Panc1 (cell line): ENCODE results near the gene DDX55.

ENCODE experiments used
- CTCF ChIP-seq: fragments of 450-650 bp; IDR thresholded peaks from 2 replicates; pipeline ENCODE4 v1.5.1; 2017; ENCODE audit warnings: mild to moderate bottlenecking
- POLR2AphosphoS5 ChIP-seq: IDR thresholded peaks from 2 replicates; pipeline ENCODE4 v1.6.1; 2012; ENCODE audit warnings: mild to moderate bottlenecking, low read depth, low read length, moderate library complexity
- REST ChIP-seq, 2 experiments: IDR thresholded peaks; 2 replicates each; pipeline ENCODE4 v1.6.1; 2011 to 2012; ENCODE audit warnings: low read depth in 2 of 2, control low read depth in 1 of 2, low read length in 1 of 2, mild to moderate bottlenecking in 1 of 2, moderate library complexity in 1 of 2; ENCODE audit not compliant: insufficient read depth in 1 of 2

DNA sequence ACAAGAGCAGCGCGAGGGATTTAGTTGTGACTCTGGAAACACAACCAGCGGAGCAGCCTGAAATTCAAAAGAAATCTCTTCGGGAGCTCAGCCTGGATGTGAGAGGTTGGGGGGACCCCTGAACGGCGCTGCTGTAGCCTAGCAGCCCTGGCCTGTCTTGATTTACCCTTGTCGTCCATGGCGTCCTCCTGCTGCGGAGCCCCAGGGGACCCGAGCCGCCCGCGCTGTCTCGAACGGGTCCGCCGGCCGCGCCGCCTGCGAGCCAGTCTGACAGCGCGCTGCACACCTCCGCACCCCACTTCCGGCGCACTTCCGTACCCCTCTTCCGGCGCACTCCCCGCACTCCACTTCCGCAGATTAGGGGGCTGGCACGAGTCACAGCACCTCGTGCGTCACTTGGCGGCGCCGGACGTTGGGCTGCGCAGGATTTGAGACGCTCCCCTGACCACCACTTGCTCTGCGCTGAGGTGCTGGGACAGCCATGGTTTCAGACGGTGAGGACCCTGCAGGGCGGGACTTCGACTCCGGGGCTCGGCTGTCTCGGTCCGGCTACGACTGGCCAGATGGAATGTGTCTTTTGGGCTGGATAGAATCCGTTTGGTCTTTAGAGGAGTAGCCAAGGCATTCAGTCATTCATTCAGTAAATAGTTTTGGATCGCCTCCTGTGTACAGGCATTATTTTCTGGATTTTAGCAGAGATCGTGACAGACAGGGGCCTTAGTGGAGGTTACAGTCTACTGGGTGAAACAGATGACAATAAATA is 31.7 kb downstream of the DDX55 start, which contains the start of the genes EIF2B1 and GTF2H3:
- TF ChIP-seq REST (IDR thresholded peaks at IDR 0.05; ENCODE audit: insufficient read depth in 1 of 2, low read depth in 2 of 2, low read length in 1 of 2) (peak in 1 of 2 experiments; percentile 47; a peak in 1 of 4 replicates), POLR2AphosphoS5 (peak; percentile 96), CTCF (no peak)
